ENCODE measurements around the gene AMACR.

Gene AMACR

DNA sequence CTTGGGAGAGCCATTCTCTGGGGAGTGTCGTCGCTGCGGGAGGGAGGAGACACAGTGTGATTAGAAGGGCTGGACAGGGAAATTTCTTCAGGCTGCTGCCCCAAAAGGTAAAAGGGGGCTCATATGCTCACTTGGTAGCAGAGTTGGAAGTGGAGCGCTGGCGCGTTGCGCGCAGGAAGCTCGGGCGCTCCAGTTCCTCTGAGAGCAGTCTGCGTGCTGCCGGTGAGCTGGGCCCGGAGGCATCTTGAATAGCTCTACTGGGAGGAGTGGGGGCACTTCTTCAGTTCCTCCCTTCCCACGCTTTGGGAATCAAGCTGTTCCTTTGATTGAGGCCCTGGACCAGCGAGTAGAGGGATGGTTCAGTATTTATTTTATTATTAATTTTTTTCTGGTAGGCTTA, 69.0 kb downstream of the AMACR start:
- Histone ChIP-seq H3K4me3 (ENCODE audit: low read length in 2 of 2) (no peak overlapping the region), H4K8ac (ENCODE audit: low read depth, low read length) (no peak overlapping the region), H2BK15ac (ENCODE audit: low read length) (no peak overlapping the region), H3K9ac (ENCODE audit: low read depth, low read length, poor library complexity) (no peak overlapping the region), H2BK120ac (ENCODE audit: low read depth, low read length) (no peak overlapping the region), H3K23ac (ENCODE audit: low read depth, low read length, poor library complexity) (no peak overlapping the region), H3K79me1 (ENCODE audit: low read depth, low read length) (no peaks in the 10 kb centered on the region), H2BK12ac (ENCODE audit: low read length) (no peak overlapping the region), H2BK5ac (ENCODE audit: low read length) (no peak overlapping the region), H3K36me3 (replicated peaks in 1 of 2; ENCODE audit: control insufficient read depth in 2 of 2, insufficient read depth in 2 of 2, low read length in 2 of 2) (no peaks in the 10 kb centered on the region), H3K18ac (ENCODE audit: low read length) (no peak overlapping the region), H2AFZ (ENCODE audit: low read length) (no peak overlapping the region), H3K9me3 (replicated peaks in 1 of 2; ENCODE audit: control insufficient read depth in 2 of 2, insufficient read depth in 1 of 2, low read depth in 1 of 2, low read length in 2 of 2) (no peaks in the 10 kb centered on the region), H3K14ac (ENCODE audit: low read length) (no peak overlapping the region), H3K4ac (ENCODE audit: low read length) (no peak overlapping the region), H4K91ac (ENCODE audit: low read depth, low read length, poor library complexity) (no peak overlapping the region), H2AK5ac (ENCODE audit: low read depth, low read length) (no peak overlapping the region), H3K27me3 (ENCODE audit: control insufficient read depth in 3 of 3, insufficient read depth in 3 of 3, low read depth in 1 of 3, low read length in 3 of 3) (peaks cover 0 to 14% (median 14%) of the 10 kb centered on the region in 3 experiments), H3K27ac (replicated peaks; ENCODE audit: low read length) (no peak overlapping the region), H3K4me1 (ENCODE audit: control insufficient read depth in 2 of 2, insufficient read depth in 1 of 2, low read depth in 1 of 2, low read length in 2 of 2) (peaks cover 3 to 6% of the 10 kb centered on the region in 2 donors), H3K4me2 (ENCODE audit: insufficient read depth, low read length, poor library complexity, severe bottlenecking) (no peak overlapping the region)
- no peak for DNase-seq (ENCODE audit: low spot score)
- no CpG with 5 or more reads among the region's 15 CpGs for WGBS, 2 donors (ENCODE audit: extremely low coverage in 2 of 2, insufficient read length in 2 of 2, insufficient replicate concordance in 1 of 2)

DNA sequence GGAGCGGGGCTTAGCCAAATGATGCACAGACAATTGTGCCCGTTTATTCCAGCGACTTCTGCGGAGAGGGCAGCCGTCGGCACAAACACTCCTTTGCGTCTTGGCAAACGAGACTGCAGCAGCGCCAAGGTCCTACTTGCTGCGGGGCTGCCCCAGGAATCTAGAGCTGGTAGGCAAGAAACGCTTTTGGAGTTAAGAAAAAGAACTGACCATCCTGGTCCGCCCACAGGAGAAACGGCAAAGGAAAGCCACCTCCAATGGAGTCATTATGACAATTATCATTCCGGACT, 69.4 kb downstream of the AMACR start:
- Histone ChIP-seq H3K4ac (ENCODE audit: low read length) (no peak overlapping the region), H3K27ac (replicated peaks; ENCODE audit: low read length) (no peak overlapping the region), H3K23ac (ENCODE audit: low read depth, low read length, poor library complexity) (no peak overlapping the region), H3K14ac (ENCODE audit: low read length) (no peak overlapping the region), H3K4me1 (ENCODE audit: control insufficient read depth in 2 of 2, insufficient read depth in 1 of 2, low read depth in 1 of 2, low read length in 2 of 2) (peaks cover 3 to 6% of the 10 kb centered on the region in 2 donors), H2BK120ac (ENCODE audit: low read depth, low read length) (no peak overlapping the region), H4K8ac (ENCODE audit: low read depth, low read length) (no peak overlapping the region), H3K4me3 (ENCODE audit: low read length in 2 of 2) (no peak overlapping the region), H2BK12ac (ENCODE audit: low read length) (no peak overlapping the region), H3K9ac (ENCODE audit: low read depth, low read length, poor library complexity) (no peak overlapping the region), H3K79me1 (ENCODE audit: low read depth, low read length) (no peaks in the 10 kb centered on the region), H3K36me3 (replicated peaks in 1 of 2; ENCODE audit: control insufficient read depth in 2 of 2, insufficient read depth in 2 of 2, low read length in 2 of 2) (no peaks in the 10 kb centered on the region), H2BK15ac (ENCODE audit: low read length) (no peak overlapping the region), H2AK5ac (ENCODE audit: low read depth, low read length) (no peak overlapping the region), H3K4me2 (ENCODE audit: insufficient read depth, low read length, poor library complexity, severe bottlenecking) (no peak overlapping the region), H2AFZ (ENCODE audit: low read length) (no peak overlapping the region), H3K18ac (ENCODE audit: low read length) (no peak overlapping the region), H3K9me3 (replicated peaks in 1 of 2; ENCODE audit: control insufficient read depth in 2 of 2, insufficient read depth in 1 of 2, low read depth in 1 of 2, low read length in 2 of 2) (no peaks in the 10 kb centered on the region), H2BK5ac (ENCODE audit: low read length) (no peak overlapping the region), H4K91ac (ENCODE audit: low read depth, low read length, poor library complexity) (no peak overlapping the region), H3K27me3 (ENCODE audit: control insufficient read depth in 3 of 3, insufficient read depth in 3 of 3, low read depth in 1 of 3, low read length in 3 of 3) (peaks cover 0 to 14% (median 14%) of the 10 kb centered on the region in 3 experiments)
- no peak for DNase-seq (ENCODE audit: low spot score)
- no CpG with 5 or more reads among the region's 14 CpGs for WGBS, 2 donors (ENCODE audit: extremely low coverage in 2 of 2, insufficient read length in 2 of 2, insufficient replicate concordance in 1 of 2)

GRCh38 chr5:33937707-33938506, 69.9 kb downstream of the AMACR start:
- no peak overlapping the region for H3K18ac ChIP-seq (ENCODE audit: low read length)
- peaks cover 0 to 14% (median 14%) of the 10 kb centered on the region in 3 experiments for H3K27me3 ChIP-seq (ENCODE audit: control insufficient read depth in 3 of 3, insufficient read depth in 3 of 3, low read depth in 1 of 3, low read length in 3 of 3)
- no peak overlapping the region for H2AK5ac ChIP-seq (ENCODE audit: low read depth, low read length)
- no peak overlapping the region for H2BK15ac ChIP-seq (ENCODE audit: low read length)
- WGBS, 2 donors (ENCODE audit: extremely low coverage in 2 of 2, insufficient read length in 2 of 2, insufficient replicate concordance in 1 of 2): no CpG with 5 or more reads among the region's 54 CpGs
- H3K36me3 ChIP-seq (replicated peaks in 1 of 2; ENCODE audit: control insufficient read depth in 2 of 2, insufficient read depth in 2 of 2, low read length in 2 of 2): no peaks in the 10 kb centered on the region
- H3K4me3 ChIP-seq (ENCODE audit: low read length in 2 of 2): no peak overlapping the region
- H3K4me1 ChIP-seq (ENCODE audit: control insufficient read depth in 2 of 2, insufficient read depth in 1 of 2, low read depth in 1 of 2, low read length in 2 of 2): peaks cover 3 to 6% of the 10 kb centered on the region in 2 donors
- no peak overlapping the region for H3K14ac ChIP-seq (ENCODE audit: low read length)
- no peaks in the 10 kb centered on the region for H3K9me3 ChIP-seq (replicated peaks in 1 of 2; ENCODE audit: control insufficient read depth in 2 of 2, insufficient read depth in 1 of 2, low read depth in 1 of 2, low read length in 2 of 2)
- no peak overlapping the region for H2AFZ ChIP-seq (ENCODE audit: low read length)
- H2BK12ac ChIP-seq (ENCODE audit: low read length): no peak overlapping the region
- H4K91ac ChIP-seq (ENCODE audit: low read depth, low read length, poor library complexity): no peak overlapping the region
- H3K4me2 ChIP-seq (ENCODE audit: insufficient read depth, low read length, poor library complexity, severe bottlenecking): no peak overlapping the region
- no peak overlapping the region for H3K9ac ChIP-seq (ENCODE audit: low read depth, low read length, poor library complexity)
- no peak overlapping the region for H2BK5ac ChIP-seq (ENCODE audit: low read length)
- peak overlapping the region; percentile 62 for H3K23ac ChIP-seq (ENCODE audit: low read depth, low read length, poor library complexity)
- H3K79me1 ChIP-seq (ENCODE audit: low read depth, low read length): no peaks in the 10 kb centered on the region
- DNase-seq (ENCODE audit: low spot score): no peak
- H2BK120ac ChIP-seq (ENCODE audit: low read depth, low read length): no peak overlapping the region
- H4K8ac ChIP-seq (ENCODE audit: low read depth, low read length): no peak overlapping the region
- no peak overlapping the region for H3K4ac ChIP-seq (ENCODE audit: low read length)
- H3K27ac ChIP-seq (replicated peaks; ENCODE audit: low read length): no peak overlapping the region

DNA sequence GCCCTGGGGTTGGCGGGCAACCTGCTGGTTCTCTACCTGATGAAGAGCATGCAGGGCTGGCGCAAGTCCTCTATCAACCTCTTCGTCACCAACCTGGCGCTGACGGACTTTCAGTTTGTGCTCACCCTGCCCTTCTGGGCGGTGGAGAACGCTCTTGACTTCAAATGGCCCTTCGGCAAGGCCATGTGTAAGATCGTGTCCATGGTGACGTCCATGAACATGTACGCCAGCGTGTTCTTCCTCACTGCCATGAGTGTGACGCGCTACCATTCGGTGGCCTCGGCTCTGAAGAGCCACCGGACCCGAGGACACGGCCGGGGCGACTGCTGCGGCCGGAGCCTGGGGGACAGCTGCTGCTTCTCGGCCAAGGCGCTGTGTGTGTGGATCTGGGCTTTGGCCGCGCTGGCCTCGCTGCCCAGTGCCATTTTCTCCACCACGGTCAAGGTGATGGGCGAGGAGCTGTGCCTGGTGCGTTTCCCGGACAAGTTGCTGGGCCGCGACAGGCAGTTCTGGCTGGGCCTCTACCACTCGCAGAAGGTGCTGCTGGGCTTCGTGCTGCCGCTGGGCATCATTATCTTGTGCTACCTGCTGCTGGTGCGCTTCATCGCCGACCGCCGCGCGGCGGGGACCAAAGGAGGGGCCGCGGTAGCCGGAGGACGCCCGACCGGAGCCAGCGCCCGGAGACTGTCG, 70.7 kb downstream of the AMACR start:
- no peak for DNase-seq (ENCODE audit: low spot score)
- peak overlapping the region; percentile 3 for H3K9ac ChIP-seq (ENCODE audit: low read depth, low read length, poor library complexity)
- H2BK5ac ChIP-seq (ENCODE audit: low read length): no peak overlapping the region
- H3K18ac ChIP-seq (ENCODE audit: low read length): no peak overlapping the region
- H2AK5ac ChIP-seq (ENCODE audit: low read depth, low read length): no peak overlapping the region
- no peaks in the 10 kb centered on the region for H3K79me1 ChIP-seq (ENCODE audit: low read depth, low read length)
- peak overlapping the region; percentile 60 for H3K14ac ChIP-seq (ENCODE audit: low read length)
- peaks cover 0 to 14% (median 14%) of the 10 kb centered on the region in 3 experiments for H3K27me3 ChIP-seq (ENCODE audit: control insufficient read depth in 3 of 3, insufficient read depth in 3 of 3, low read depth in 1 of 3, low read length in 3 of 3)
- H4K8ac ChIP-seq (ENCODE audit: low read depth, low read length): no peak overlapping the region
- H3K4me1 ChIP-seq (ENCODE audit: control insufficient read depth in 2 of 2, insufficient read depth in 1 of 2, low read depth in 1 of 2, low read length in 2 of 2): peaks cover 3 to 6% of the 10 kb centered on the region in 2 donors
- H2BK120ac ChIP-seq (ENCODE audit: low read depth, low read length): no peak overlapping the region
- no peaks in the 10 kb centered on the region for H3K9me3 ChIP-seq (replicated peaks in 1 of 2; ENCODE audit: control insufficient read depth in 2 of 2, insufficient read depth in 1 of 2, low read depth in 1 of 2, low read length in 2 of 2)
- H3K4me3 ChIP-seq (ENCODE audit: low read length in 2 of 2): no peak overlapping the region
- WGBS, 2 donors (ENCODE audit: extremely low coverage in 2 of 2, insufficient read length in 2 of 2, insufficient replicate concordance in 1 of 2): no CpG with 5 or more reads among the region's 54 CpGs
- H3K27ac ChIP-seq (replicated peaks; ENCODE audit: low read length): no peak overlapping the region
- no peak overlapping the region for H4K91ac ChIP-seq (ENCODE audit: low read depth, low read length, poor library complexity)
- H3K36me3 ChIP-seq (replicated peaks in 1 of 2; ENCODE audit: control insufficient read depth in 2 of 2, insufficient read depth in 2 of 2, low read length in 2 of 2): no peaks in the 10 kb centered on the region
- no peak overlapping the region for H3K4me2 ChIP-seq (ENCODE audit: insufficient read depth, low read length, poor library complexity, severe bottlenecking)
- H3K23ac ChIP-seq (ENCODE audit: low read depth, low read length, poor library complexity): peak overlapping the region; percentile 86
- no peak overlapping the region for H2BK12ac ChIP-seq (ENCODE audit: low read length)
- H2BK15ac ChIP-seq (ENCODE audit: low read length): no peak overlapping the region
- H3K4ac ChIP-seq (ENCODE audit: low read length): no peak overlapping the region
- H2AFZ ChIP-seq (ENCODE audit: low read length): no peak overlapping the region

All from neuronal stem cell (in vitro differentiated cells).